Coronary artery (tissue), 2 donors: ENCODE measurements around the gene AP1M1.

Experiments
- DNase-seq: peaks from one replicate; pipeline ENCODE4 v3.0.0-alpha.2; 2017; ENCODE audit warnings: low spot score
- H3K27ac ChIP-seq, 2 donors: fragments of 200-600 bp; sonication (generic); one replicate each; pipeline ENCODE4 v1.5.1; 2016 to 2019
- H3K4me3 ChIP-seq: fragments of 200-600 bp; sonication (generic); 2 replicates; pipeline ENCODE4 v1.5.1; 2016; ENCODE audit warnings: mild to moderate bottlenecking, moderate library complexity
- TF ChIP-seq, protein P1 (sequence below): fragments of 200-600 bp; sonication (generic); IDR thresholded peaks from one replicate; pipeline ENCODE4 v1.5.1; 2019; ENCODE audit warnings: antibody characterized with exemption

AP1M1 gene

DNA sequence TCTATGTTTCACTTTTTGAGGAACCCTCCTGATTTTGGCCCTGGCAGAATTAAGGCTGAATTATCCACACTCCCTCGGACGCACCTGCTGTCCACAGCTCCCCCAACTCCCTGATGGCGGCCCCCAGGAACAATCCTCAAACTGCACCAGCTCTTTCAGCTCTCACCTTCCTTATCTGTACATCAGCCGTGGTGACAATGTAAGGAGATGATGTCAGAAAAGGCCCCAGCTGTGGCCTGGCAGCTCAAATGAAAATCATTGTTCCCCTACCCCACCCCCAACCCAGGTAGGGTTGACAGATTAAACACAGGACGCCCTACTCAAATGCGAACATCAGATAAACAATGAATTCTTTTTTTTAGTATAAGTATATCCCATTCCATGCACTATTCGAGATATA lies 91.9 kb downstream of the AP1M1 start:
- DNase-seq: no peak
- Histone ChIP-seq H3K27ac (no peak overlapping the region), H3K4me3 (no peak overlapping the region)
- TF ChIP-seq, protein P1, sequence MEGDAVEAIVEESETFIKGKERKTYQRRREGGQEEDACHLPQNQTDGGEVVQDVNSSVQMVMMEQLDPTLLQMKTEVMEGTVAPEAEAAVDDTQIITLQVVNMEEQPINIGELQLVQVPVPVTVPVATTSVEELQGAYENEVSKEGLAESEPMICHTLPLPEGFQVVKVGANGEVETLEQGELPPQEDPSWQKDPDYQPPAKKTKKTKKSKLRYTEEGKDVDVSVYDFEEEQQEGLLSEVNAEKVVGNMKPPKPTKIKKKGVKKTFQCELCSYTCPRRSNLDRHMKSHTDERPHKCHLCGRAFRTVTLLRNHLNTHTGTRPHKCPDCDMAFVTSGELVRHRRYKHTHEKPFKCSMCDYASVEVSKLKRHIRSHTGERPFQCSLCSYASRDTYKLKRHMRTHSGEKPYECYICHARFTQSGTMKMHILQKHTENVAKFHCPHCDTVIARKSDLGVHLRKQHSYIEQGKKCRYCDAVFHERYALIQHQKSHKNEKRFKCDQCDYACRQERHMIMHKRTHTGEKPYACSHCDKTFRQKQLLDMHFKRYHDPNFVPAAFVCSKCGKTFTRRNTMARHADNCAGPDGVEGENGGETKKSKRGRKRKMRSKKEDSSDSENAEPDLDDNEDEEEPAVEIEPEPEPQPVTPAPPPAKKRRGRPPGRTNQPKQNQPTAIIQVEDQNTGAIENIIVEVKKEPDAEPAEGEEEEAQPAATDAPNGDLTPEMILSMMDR: no peak

DNA sequence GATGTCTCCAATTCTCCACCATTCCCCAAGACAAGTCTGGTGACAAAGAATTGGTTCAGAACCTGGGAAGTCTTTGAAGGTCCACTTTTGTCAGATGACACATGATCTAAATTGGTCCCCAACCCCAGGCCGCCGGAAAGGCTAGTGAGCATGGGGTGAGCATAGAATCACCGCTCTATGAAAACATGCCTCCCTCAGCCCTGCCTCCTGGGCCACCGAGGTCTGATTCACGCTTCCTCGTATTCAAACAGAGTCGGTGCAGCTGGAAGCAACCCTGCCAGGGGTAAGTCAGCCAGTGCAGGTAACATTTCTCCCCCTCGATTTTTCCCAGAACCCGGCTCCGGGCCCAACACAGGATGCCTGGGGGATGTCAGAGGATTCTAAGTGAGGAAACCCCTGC lies 93.0 kb downstream of the AP1M1 start:
- H3K4me3 ChIP-seq: no peak overlapping the region
- no peak for DNase-seq
- TF ChIP-seq, protein P1: no peak
- peak overlapping the region in 1 of 2 donors; percentile 57 for H3K27ac ChIP-seq

DNA sequence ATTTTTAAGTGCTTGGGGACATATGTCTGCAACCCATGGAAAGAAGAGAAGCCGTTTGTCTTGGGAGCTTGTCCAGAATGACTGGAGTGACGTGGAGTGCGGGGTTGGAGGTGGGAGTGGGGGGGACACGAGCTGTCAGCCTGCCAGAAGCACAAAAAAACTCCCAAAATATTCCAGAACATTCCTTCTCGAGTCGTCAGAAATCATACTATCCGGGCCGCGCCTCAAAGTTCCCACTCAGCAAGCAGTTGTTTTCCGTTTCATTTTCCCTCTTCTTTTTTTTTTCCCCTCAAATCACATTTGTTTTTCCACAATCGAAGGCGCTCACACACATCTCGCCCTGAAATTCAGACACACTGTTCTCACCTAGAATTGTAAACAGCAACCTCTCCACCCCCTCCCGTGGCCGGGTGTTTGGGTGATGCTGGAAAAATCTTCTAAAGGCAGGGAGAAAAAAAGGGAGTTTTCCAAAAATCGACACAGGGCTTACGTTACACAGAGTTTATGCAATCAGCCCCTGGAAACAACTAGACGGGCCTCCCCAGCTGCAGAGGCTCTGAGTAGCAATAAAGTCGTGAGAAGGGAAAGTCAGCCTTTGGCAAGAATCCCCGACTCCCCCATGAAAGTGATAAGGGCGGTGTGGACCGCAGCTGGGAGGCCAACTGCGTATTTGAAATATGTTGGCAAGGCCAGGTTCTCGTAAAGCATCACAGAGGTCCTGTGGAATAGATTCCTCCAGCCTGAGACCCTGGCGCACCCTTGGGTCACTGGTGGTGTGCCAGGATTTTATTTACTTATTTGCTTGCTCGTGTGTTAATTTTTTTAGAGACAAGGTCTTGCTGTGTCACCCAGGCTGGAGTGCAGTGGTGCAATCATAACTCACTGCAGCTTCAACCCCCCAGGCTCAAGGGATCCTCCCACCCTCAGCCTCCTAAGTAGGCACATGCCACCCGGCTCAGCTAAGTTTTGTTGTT lies 95.7 kb downstream of the AP1M1 start:
- peak; percentile 94 for DNase-seq
- H3K27ac ChIP-seq: peak overlapping the region; percentile 97
- peak overlapping the region; percentile 62 for H3K4me3 ChIP-seq
- TF ChIP-seq, protein P1: no peak

DNA sequence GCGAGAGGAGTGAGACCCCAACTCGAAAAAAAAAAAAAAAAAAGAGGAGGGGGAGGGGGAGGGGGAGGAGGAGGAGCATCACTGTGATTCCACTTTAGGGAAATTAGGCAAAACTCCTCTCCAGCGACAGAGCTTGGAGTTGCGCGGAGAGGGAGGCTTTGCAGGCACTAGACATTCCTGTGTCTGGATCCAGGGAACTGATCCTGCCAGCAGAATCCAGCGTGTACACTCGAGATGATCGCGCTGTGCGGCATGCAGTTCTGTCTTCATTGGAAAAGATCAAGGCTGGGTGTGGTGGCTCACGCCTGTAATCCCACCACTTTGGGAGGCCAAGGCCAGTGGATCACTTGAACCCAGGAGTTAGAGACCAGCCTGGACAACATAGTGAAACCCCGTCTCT lies 97.3 kb downstream of the AP1M1 start:
- TF ChIP-seq, protein P1: no peak
- Histone ChIP-seq H3K4me3 (no peak overlapping the region), H3K27ac (no peak overlapping the region)
- no peak for DNase-seq
